T-helper 1 cell treated with Interleukin-12 subunit alpha and Interleukin-12 subunit beta and Interleukin-4 antibody, amounts not matched to agents 30 ng/mL and 1 ng/mL, for 36 hours (primary cell): Measurements from ENCODE around the gene PSMG2. TPM values are rescaled to one million over a fixed set of nuclear protein-coding genes. Genes with fewer than 3 reads are reported as not detected.
"Not testable (repeated sequence)": the region's sequence is repeated elsewhere in the genome, so short reads cannot be mapped to it uniquely, and the experiment has no call there.

Experiments used
- intact Hi-C: fragments of 100-400 bp; cut with micrococcal nuclease; formaldehyde crosslinking; loops from one replicate; pipeline ENCODE4 v1.15.1; 2024
- total RNA-seq: library from RNA; stranded (reverse); gene quantifications from 2 replicates; pipeline ENCODE4 v1.2.3, GENCODE V29; 2022

The PSMG2 gene
- total RNA-seq, 1 donor from 2014 or later, result 107 TPM

DNA sequence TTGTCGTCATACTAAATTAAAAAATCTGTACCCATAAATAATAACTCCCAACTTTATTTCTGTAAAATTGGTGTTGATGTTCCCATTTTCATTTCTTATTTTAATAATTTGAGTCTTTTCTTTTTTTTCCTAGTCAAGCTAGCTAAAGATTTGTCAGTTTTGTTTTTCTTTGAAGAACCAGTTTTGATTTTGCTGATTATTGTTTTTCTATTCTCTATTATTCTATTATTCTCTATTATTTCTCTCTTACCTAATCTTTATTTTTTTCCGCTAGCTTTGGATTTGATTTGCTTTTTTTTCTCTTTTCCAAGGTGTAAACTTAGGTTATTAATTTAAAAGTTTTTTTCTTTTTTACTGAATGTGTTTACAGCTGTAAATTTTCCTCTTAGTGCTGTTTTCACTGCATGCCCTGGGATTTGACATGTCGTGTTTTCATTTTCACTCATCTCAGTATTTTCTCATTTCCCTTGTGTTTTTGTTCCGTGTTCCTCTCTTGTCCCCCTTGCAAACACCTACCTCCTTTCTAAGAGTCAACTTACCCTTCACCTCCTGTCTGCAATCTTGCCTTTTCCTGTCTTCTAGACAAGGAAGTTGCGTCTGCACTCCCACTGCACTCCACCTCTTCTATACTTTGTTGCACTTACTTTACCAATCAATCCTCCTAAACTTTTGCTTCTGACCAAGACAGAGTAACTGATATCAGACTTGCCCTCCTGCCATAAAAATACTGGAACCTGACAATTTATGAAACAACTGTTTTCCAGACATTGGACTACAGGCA is 18.8 kb downstream of the PSMG2 start:
- intact Hi-C loops, result no loop called here

DNA sequence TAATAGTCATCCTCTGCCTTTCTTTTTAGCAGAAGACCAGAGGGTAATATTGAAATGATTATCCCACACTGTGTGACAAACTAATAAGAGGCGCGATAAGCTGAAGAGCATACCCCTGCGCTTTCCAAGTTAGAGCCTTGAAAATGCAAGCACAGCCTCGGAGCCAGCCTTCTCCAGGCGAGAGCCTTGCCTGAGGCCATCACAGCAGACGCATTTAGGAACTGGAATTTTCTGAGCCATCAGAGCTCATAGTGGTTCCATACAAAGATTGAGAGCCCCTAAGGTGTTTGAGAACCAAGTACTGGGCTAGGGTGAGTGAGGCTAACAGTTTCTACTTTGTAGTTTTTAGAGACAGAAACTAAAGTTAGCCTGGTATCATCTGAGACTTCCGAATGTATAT is 19.9 kb downstream of the PSMG2 start:
- intact Hi-C loops, result no loop called here

DNA sequence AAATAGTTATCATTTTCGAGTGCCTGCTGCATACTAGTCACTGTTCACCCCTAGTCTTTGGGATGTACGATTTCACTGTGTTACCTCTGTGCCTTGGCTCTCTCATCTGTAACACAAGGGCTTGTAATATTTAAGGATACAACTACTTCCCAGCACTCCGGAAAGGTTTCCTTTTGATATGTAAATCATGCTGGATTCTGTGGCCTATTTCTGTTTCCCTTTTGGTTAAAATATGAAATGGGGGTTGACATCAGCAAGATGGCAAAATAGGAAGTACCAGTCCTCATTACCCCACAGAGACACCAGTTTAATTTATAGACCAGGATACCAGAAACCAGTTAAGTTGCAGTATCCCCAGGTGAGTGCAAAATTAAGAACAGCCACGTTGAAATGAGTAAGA is 23.5 kb downstream of the PSMG2 start:
- intact Hi-C loops, result loop anchor here (2.0 to 5.0 kb wide), 2 partner anchors 158 to 266 kb away; partner anchors contain the start of genes CEP192 and PTPN2

DNA sequence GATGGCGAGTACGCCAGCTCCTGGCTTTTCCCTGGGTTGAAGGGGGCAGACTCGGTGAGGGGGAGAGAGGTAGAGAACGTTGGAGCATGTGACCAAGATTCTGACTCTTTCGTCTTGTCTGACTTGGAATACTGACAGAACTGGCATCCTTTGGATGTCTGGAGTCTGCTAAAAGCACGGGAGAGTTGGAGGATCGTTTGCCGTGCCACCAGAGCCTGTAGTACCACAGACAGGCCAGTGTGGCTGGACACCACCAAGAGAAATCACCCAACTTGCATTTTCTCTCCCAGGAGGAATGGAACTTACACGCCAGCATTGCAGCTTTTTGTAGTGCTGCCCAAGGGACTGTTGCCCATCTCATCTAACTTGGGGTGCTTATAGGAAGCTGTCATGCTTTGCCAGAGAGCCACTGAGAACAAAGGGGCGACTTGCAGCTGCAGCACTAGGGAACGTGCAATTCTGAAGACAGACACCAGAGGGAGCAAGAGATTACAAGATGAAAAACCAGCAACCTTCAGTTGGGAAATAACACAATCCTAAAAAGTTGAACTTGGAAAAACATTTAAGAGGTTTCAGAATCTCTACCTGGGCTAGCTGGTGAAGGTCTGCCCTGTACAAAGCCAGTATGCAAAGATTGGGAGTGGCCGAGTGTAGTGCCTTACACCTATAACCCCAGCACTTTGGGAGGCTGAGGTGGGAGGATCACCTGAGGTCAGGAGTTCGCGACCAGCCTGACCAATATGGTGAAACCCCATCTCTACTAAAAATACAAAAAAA is 24.1 kb downstream of the PSMG2 start:
- intact Hi-C loops, result loop anchor here (1.0 to 5.0 kb wide), 6 partner anchors 17 to 432 kb away; partner anchors contain the start of genes CEP192 and PTPN2

DNA sequence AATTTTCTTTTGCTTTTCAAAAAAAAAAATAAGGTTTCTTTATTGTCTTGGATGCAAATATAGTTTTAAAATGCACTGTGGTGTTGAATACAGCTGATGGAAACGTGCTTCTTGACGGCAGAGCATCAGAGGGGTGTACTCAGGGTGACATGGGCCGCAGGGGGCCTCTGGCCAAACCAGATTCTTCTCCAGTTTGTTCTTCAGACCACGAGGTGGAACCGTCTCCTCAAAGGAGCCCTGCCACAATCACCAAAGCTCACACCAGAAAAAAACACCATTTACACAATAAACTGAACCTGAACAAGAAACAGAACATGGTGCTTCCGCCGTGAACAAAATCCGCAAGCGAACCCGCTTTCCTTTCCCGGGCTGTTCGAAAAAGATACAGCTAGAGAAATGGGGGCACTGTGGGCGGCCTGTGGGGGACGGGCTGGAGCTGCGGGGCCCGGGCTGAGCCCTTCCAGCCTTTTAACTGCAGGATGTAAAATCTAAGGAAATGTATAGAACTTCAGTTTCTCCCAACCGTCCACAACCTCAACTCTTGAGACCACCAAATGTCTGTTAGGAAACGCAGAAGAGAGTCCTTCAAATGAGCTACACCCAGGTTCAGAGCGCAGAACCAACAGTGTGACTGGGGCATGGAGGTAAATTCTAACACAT is 34.5 kb downstream of the PSMG2 start:
- intact Hi-C loops, result no loop called here

DNA sequence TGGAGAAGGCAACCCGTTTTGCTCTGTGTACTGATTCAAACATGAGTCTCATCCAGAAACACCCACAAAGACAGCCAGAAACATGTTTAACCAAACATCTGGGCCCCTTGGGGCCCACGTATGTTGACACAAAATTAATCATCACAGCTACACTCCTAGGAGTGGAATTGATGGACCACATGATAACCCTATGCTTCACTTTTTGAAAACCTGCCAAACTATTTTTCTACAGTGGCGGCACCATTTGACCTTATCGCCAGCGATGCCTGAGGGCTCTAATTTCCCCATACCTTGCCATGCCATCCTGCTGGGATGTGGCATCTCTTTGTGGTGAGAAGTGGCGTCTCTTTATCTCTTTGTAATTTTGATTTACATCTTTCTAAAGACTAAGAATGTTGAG is 38.5 kb downstream of the PSMG2 start:
- intact Hi-C loops, result no loop called here

DNA sequence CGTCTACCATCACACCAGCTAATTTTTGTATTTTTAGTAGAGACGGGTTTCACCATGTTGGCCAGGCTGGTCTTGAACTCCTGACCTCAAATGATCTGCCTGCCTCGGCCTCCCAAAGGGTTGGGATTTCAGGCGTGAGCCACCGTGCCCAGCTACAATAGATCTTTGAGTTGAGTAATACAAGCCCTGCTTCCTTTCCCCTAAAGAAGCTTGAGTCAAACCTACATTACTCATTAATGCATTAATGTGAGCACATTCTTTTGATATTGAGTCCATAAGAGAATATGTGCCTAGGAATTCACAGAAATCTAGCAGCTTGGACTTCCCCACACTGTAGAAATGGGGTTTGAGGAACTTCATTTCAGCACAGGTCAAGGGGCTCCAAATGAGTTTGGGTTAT is 39.6 kb downstream of the PSMG2 start:
- intact Hi-C loops, result no loop called here

DNA sequence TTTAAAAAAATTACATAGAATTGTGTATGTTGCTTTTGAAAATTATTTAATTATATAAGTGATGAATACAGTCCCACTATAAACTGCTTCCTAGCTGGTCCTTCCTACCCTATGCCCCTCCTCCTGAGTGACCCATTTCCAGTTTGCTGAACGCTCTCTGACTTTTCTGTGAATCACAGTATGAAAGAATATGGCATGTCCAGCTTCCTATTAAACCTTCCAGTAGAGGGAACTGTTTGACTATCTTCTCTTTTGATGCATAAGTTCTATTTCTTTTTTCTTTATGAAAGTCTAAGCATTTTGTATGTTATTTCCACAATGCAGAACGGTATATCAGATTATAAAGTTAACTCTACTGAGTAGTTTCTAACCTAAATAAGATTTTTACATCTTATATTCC is 41.3 kb downstream of the PSMG2 start:
- intact Hi-C loops, result loop anchor here (1.0 to 2.0 kb wide), 4 partner anchors 17 to 190 kb away; partner anchors contain the start of gene PTPN2

DNA sequence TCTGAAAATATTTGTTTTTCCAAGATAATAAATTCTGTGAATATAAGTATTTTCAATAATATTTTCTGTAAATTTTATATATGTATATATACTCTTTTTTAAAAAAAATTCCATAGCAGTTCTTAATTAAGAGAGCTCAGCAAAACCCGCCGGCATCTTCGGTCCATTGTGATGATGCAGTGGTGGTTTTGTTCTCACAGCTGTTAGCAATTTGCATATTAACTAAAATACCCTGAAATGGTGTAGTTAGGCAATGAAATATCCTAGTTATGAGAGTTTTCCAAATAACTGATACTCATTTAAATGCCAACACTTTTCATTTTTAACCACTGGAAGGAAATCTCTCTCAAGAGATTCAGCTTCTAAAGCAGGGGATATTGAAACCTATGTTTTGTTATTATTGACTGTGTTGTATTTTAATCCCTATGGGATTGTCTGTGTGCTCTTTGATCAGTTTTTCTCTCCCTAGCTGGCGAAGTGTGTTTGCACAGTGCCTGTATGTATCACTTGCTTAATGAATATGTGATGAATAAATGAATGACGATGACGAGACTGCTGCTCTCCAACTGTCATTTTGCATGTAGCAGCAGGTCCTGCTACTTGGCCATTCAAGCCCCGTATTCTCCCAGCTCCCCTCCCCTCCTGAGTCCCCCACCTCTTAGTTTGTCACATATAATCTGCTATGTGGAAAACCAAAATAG is 42.4 kb downstream of the PSMG2 start:
- intact Hi-C loops, result loop anchor here (2.0 kb wide), 1 partner anchor 140 kb away; the partner anchor contains the start of gene PTPN2

DNA sequence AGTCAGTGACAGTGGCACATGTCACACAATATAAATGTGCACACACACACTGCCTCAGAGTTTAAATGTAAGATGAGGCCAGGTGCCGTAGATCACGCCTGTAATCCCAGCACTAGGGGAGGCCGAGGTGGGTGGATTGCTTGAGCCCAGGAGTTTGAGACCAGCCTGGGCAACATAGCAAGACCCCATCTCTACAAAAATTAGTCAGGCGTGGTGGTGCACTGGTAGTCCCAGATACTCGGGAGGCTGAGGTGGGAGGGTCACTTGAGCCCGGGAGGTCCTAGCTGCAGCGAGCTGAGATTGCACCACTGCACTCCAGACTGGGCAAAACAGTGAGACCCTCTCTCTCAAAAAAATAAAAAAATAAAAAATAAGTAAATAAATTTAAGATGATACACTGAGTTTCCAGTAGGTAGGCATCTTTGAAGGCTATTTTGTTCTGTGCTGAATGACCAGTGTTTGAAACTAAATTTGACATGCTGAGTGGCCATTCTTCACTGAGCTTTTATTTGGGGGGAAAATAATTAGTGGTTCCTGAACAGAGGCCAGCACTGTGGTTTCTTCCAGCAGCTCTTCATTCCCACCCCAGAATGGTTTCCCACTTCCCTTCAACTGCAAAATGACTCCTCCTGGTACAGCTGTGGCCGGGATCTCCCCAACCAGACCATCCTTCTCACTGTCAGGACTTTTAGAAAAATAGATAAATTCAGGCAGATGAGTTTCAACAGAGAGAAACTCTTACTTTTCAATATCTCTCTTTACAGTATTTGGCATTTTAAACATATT is 44.9 kb downstream of the PSMG2 start:
- intact Hi-C loops, result no loop called here

DNA sequence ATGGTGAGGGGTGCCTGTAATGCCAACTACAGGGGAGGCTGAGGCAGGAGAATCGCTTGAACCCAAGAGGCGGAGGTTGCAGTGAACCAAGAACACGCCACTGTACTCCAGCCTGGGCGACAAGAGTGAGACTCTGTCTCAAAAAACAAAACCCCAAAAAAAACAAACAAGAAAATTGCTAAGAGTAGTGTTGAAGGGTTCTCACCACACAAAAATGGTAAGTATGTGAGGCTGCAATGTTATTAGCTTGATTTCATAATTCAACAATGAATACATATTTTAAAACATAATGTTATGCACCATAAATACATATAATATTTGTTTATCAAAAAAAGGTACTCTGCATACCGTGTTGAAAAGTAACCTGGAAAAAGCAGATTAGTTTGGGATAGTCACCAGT is 45.8 kb downstream of the PSMG2 start:
- intact Hi-C loops, result no loop called here

DNA sequence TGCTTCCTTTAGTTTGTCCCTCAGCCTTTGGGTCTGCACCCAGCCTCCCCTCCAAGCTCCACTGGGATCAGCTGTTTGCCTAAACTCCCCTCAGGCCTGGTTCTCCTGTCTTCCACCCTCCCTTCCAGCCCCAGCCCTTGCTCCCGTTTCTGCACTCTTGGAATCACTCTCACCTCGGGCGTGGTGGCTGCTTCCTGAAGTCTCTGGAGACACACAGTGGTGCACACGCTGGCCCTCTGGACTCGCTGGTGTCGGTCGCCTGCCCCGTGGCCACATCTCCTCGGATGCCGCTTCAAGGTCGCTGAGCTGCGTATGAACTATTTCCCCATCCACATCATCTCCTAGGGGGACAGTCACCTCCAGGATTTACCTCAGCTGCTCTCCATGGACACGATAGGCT is 46.3 kb downstream of the PSMG2 start:
- intact Hi-C loops, result no loop called here

DNA sequence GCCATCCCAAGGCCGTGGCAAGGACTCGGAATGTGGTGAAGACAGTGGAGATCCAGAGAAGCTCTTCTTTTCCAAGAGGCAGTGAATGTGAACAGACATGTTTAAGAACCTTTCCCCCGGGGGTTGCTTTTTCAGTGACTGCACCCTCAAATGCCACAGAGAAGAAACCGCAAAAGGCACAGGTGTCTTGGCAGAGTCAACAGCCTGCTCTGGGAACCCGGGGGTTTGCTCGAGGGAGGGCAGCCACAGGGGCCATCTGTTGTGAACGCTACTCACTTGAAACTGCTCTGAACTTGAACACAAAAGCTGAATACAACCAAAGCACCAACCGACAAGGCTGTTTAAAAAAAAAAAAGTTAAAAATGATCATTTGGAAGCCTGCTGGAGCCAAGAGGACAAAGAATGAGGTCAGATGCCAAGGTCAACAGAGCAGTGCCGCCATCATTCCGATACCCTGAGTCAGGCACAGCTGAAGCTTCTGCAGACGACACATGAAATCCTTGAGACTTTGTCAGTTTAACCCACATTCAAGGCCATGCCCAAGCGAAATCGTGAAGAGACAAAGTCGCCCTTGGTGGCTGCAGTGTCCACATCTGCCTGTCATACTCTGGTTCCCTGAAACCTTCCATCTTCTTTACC is 47.4 kb downstream of the PSMG2 start:
- intact Hi-C loops, result no loop called here

DNA sequence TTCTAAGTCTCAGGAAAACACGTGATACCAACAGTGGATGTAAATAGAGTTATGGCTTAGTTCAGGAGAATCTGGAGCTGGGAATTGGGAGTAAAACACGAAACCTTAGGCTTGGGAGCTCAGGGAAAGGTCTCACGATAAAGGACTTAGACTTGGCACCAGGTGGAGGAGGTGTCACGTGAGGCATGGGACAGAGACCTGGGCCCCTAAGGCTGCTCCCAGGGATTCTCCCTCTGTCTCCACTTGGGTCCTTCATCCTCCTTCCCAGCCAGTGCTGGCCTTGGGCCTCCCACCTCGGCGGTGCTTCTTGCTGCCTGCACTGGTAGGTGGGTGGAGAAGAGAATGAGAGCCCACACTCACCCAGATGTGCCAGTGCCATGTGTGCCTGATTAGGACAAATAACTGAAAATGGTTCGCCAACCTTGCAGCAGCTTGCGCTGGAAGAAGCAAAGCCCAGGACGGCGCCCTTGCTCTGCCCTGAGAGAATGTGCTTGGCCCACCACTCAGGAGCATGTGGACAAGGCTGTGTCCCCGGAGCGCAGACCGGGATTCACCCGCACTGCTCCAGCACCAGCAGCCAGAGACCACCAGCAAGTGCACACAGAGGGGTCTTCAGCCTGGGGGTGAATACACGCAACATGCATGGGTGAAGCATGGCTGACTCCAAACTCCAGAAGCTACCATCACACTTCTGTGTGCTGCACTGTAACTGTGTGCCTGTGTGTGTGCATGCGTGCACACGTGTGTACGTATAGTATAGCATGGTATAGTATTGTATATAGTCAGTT is 48.1 kb downstream of the PSMG2 start:
- intact Hi-C loops, result no loop called here

DNA sequence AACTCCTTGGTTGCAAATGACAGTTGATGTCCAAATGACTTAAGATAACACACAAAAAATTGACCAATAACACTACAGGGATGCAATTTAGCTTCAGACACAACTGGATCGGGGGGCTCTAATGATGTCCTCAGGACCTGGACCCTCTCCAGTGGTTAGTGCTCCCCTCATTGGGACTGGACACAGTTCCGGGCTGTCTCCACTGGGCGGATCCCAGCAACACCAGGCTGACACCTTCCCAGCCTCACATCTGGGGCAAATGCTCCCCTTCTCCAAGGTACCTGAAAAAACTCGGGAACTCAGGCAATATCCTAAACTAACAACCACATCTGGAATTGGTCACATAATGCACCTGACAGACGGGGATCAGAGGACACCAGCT is 48.7 kb downstream of the PSMG2 start:
- intact Hi-C loops, result no loop called here

DNA sequence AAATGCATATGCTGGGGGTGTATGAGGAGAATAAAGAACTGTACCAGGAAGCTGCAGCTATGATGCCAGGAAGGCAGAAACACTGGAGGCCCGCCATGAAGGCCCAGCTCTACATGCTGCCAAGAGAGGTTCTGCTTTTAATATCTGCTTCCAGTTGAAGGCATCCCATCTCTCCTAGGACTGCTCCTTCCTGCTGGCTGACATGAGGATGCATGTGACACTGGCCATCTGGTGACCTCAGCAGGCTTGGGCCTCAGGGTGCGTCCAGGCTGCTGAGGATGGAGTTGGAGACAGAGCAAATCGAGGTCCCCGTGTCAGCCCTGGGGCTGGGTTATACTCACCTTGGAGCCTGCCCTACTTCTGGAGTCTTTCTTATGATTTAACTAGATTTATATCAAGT is 49.0 kb downstream of the PSMG2 start:
- intact Hi-C loops, result no loop called here

DNA sequence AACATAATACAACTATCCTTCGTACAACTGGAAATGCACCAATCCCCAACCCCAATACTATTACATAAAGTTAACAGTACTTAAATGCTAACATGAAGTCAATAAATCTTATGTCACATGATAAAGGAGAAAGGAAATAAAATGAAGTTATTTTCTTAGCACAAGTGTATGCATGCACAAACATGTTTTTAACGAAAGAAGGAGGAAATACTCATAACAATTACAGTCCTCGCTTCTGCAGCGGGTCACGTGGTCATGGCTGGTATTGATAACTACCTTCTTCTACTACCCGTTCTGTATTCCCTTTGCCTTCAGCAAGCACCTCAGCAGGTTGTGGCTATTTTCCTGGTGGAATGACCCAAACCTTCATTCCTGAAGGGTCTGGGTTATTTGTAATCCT is 51.7 kb downstream of the PSMG2 start:
- intact Hi-C loops, result no loop called here

DNA sequence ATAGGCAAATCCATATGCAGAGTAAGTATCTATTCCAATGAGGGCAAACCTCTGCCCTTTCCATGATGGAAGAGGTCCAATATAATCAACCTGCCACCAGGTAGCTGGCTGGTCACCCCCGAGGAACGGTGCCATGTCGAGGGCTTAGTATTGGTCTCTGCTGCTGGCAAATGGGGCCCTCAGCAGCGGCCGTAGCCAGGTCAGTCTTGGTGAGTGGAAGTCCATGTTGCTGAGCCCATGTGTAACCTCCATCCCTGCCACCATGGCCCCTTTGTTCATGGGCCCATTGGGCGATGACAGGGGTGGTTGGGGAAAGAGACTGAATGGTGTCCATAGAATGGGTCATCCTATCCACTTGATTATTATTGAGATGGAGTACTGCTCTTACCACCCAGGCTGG is 52.8 kb downstream of the PSMG2 start:
- intact Hi-C loops, result not testable (repeated sequence)

DNA sequence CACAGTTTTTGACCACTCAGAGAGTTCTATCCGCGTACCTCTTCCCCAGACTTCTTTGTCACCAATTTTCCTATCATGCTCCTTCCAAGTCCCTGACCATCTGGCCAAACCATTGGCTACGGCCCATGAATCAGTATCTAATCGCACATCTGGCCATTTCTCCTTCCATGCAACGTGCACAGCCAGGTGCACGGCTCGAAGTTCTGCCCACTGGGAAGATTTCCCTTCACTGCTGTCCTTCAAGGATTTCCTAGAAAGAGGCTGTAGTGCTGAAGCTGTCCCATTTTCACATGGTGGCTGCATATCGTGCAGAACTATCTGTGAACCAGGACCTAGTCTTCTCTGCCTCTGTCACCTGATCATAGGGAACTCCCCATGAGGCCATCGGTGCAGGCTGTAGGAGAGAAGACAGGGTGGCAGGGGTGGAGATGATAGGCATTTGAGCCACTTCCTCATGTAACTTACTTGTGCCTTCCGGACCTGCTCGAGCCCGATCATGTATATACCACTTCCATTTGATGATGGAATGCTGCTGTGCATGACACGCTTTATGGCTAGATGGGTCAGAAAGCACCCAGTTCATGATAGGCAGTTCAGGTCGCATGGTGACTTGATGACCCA is 53.9 kb downstream of the PSMG2 start:
- intact Hi-C loops, result not testable (repeated sequence)
